Measurements from ENCODE around the gene PSD2.

DNA sequence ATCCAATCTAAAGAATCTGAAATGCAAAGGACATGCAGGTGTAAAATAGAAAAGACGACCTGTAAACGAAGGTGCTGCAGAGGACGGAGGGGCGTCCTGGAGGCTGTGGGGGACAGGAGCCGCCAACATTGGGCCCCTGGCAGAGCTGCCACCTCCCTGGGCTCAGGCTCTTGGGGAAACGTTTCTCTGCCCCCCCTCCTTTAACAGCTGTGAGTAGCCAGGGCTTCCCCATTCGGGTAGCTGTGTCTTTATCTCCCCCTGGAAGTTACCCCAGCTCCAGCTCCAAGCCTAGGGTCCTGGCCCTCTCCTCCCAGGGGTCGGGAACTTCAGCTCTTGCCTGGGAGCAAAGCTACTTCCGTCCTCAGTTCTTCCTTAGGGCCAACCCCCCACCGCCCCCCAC, 51.5 kb downstream of the PSD2 start:
- TF ChIP-seq POLR2A (IDR thresholded peaks at IDR 0.05; ENCODE audit: low read length) (no peak), GATA1 (IDR thresholded peaks at IDR 0.05; ENCODE audit: low read depth, low read length) (no peak)

Measured in erythroblast (primary cell).